A673 (cell line): ENCODE measurements around the gene SEC22B.
"Not testable (repeated sequence)": the region's sequence is repeated elsewhere in the genome, so short reads cannot be mapped to it uniquely, and the experiment has no call there.

Source experiments
- EZH2 ChIP-seq: fragments of 200-600 bp; sonication (generic); IDR thresholded peaks from 2 replicates; pipeline ENCODE4 v1.6.1; 2017; ENCODE audit warnings: borderline replicate concordance, low read depth, mild to moderate bottlenecking, mixed read lengths, antibody characterized with exemption, low read length; ENCODE audit not compliant: poor library complexity, severe bottlenecking
- TF ChIP-seq, protein P1 (sequence below): fragments of 300-800, 200-600 bp; sonication (generic); conservative IDR thresholded peaks from 2 replicates; pipeline ENCODE4 v1.5.1; 2017; ENCODE audit warnings: low read depth, mild to moderate bottlenecking, antibody characterized with exemption, low read length, moderate library complexity, mixed read lengths

GRCh38 chr1:120124628-120125027 is 51.7 kb downstream of the SEC22B start:
- TF ChIP-seq, protein P1, sequence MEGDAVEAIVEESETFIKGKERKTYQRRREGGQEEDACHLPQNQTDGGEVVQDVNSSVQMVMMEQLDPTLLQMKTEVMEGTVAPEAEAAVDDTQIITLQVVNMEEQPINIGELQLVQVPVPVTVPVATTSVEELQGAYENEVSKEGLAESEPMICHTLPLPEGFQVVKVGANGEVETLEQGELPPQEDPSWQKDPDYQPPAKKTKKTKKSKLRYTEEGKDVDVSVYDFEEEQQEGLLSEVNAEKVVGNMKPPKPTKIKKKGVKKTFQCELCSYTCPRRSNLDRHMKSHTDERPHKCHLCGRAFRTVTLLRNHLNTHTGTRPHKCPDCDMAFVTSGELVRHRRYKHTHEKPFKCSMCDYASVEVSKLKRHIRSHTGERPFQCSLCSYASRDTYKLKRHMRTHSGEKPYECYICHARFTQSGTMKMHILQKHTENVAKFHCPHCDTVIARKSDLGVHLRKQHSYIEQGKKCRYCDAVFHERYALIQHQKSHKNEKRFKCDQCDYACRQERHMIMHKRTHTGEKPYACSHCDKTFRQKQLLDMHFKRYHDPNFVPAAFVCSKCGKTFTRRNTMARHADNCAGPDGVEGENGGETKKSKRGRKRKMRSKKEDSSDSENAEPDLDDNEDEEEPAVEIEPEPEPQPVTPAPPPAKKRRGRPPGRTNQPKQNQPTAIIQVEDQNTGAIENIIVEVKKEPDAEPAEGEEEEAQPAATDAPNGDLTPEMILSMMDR = not testable (repeated sequence)
- TF ChIP-seq EZH2 = not testable (repeated sequence)
